HG03175 (cell line): Measurements from ENCODE around the gene TLCD3B.

Source experiments
- ATAC-seq: cut with Tn5 transposase; IDR thresholded peaks from one replicate; pipeline ENCODE4 v1.9.1; 2021; ENCODE audit warnings: mild to moderate bottlenecking, moderate library complexity; ENCODE audit not compliant: unreplicated experiment

TLCD3B gene

GRCh38 chr16:29991571-29991904 is 39.5 kb downstream of the TLCD3B start:
- ATAC-seq = no peak

GRCh38 chr16:29990883-29991570 is 40.0 kb downstream of the TLCD3B start:
- no peak for ATAC-seq

DNA sequence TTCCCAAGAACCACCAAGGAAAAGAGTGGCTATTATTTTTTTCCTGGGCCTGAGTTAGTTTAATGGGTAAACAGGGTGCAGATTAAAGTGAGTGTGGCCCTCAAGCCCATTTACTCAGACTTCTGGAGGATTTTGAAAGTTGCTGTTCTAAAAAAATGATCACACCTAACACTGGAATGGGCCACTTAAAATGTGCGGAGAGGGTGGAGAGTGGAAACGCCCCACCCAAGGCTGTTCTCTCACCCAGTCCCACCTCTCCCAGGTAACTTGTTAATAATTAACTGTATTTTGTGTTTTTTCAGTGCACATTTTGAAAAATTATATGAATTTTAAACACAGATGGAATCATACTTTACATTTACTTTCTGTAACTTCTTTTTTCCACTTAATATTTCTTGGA is 41.0 kb downstream of the TLCD3B start:
- no peak for ATAC-seq

DNA sequence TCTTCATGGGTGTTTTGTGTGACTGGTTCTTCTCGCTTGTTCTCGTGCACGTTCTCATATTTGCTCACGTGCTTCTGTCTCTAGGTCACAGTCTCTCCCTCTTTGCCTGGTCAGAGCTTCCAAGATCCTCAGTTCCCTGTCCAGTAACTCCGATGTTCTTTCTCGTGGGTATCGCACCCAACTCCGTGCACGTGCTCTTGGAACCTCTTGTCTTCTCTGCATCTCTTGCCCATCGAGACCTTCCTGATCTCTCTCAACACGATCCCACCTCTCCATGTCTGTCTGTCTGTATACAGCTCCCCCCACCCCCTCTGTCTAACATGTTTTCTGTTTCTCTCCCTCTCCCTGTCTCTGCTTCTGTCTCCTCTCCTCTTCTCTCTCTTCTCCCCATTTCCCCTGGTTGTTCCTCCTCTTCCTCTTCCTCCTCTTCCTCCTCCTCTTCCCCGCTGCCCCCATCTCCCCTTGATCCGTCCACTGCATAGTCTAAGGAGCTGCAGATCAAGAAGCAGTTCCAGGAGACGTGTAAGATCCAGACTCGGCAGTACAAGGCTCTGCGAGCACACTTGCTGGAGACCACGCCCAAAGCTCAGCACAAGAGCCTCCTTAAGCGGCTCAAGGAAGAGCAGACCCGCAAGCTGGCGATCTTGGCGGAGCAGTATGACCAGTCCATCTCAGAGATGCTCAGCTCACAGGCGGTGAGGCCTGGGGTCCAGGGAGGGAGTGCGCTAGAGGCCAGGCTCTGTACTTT is 41.8 kb downstream of the TLCD3B start:
- no peak for ATAC-seq

- ATAC-seq = no peak
Measured at GRCh38 chr16:29988346-29989075, 42.6 kb downstream of the TLCD3B start.

DNA sequence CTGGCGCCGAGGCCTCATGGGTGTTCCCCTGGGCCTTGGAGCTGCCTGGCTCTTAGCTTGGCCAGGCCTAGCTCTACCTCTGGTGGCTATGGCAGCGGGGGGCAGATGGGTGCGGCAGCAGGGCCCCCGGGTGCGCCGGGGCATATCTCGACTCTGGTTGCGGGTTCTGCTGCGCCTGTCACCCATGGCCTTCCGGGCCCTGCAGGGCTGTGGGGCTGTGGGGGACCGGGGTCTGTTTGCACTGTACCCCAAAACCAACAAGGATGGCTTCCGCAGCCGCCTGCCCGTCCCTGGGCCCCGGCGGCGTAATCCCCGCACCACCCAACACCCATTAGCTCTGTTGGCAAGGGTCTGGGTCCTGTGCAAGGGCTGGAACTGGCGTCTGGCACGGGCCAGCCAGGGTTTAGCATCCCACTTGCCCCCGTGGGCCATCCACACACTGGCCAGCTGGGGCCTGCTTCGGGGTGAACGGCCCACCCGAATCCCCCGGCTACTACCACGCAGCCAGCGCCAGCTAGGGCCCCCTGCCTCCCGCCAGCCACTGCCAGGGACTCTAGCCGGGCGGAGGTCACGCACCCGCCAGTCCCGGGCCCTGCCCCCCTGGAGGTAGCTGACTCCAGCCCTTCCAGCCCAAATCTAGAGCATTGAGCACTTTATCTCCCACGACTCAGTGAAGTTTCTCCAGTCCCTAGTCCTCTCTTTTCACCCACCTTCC is 43.5 kb downstream of the TLCD3B start:
- no peak for ATAC-seq

GRCh38 chr16:29986931-29987330 is 44.1 kb downstream of the TLCD3B start:
- no peak for ATAC-seq

DNA sequence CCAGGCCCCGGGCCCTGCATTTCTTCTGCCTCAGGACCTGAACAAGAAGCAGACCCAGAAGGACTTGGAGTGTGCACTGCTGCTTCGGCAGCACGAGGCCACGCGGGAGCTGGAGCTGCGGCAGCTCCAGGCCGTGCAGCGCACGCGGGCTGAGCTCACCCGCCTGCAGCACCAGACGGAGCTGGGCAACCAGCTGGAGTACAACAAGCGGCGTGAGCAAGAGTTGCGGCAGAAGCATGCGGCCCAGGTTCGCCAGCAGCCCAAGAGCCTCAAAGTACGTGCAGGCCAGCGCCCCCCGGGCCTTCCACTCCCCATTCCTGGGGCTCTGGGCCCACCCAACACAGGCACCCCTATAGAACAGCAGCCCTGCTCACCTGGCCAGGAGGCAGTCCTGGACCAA is 44.8 kb downstream of the TLCD3B start:
- no peak for ATAC-seq

GRCh38 chr16:29985271-29985811 is 45.7 kb downstream of the TLCD3B start:
- ATAC-seq = no peak

DNA sequence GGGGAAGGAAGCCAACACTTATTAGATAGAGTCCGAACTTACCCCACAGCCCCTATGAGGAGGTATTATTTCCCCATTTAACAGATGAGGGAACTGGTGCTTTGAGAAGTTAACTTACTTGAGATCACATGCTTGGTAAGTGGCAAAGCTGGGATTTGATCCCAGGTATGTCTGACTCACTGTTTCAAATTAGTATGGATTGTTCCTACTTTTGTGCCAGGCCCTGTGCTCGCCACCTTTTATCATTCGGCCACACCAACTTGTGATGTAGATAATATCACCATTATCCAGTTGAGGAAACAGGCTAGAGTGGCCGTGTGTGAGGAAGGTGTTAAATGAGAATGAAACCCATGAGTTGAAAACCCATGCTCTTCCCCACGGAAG is 46.3 kb downstream of the TLCD3B start:
- no peak for ATAC-seq

GRCh38 chr16:29984137-29984763 is 46.8 kb downstream of the TLCD3B start:
- no peak for ATAC-seq

DNA sequence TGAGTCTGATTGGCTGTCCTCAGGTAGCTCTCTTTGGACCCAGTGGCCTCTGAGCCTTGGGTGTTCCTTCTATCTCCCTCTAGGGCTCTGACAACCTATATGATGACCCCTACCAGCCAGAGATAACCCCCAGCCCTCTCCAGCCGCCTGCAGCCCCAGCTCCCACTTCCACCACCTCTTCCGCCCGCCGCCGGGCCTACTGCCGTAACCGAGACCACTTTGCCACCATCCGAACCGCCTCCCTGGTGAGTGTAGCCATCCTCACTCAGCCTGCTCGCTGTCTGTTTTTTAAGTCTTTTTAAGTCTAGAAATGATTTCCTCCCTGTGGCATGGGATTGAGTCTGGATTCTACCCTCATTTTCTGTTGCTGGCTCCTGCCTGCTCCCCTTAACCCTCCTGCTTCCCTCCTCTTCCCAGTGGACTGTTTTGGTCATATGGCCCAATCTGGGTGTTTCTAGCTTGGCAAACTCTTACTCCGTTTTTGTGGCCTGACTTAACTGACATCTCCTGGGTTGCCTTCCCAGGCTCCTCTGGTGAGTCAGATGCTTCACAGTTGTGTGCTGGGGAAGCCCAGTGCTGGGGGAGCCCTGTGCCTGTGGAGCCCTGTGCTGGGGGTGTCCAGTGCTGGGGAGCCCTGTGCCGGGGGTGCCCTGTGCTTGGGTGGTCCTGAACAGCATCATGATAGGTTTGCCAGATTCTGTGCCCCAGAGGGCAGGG is 47.5 kb downstream of the TLCD3B start:
- no peak for ATAC-seq

DNA sequence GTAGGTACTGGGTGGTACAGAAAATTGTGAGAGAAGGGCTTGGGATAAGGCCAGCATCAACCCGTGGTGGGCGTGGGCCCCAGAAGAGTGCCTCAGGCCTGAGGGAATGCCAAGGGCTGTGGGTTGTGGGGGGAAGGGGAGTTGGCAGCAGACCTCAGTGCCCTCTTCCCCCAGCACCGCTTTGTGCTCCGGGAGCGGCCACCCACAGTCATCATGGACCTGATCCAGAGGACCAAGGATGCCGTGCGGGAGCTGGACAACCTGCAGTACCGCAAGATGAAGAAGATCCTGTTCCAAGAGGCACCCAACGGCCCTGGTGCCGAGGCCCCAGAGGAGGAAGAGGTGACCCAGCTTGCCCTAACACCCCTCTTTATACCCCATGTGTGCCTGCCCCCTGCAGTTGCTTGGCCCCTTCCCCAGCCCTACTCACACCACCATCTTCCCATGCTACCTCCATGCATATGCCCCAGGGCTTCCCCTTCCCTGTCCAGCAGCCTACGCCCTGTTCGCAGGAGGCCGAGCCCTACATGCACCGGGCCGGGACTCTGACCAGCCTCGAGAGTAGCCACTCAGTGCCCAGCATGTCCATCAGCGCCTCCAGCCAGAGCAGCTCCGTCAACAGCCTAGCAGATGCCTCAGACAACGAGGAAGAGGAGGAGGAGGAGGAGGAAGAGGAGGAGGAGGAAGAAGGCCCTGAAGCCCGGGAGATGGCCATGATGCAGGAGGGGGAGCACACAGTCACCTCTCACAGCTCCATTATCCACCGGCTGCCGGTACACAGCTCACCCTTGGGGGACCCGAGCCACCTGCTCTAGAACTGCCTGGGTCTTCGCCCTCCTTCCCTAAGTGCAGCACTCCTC is 48.3 kb downstream of the TLCD3B start:
- ATAC-seq = no peak

DNA sequence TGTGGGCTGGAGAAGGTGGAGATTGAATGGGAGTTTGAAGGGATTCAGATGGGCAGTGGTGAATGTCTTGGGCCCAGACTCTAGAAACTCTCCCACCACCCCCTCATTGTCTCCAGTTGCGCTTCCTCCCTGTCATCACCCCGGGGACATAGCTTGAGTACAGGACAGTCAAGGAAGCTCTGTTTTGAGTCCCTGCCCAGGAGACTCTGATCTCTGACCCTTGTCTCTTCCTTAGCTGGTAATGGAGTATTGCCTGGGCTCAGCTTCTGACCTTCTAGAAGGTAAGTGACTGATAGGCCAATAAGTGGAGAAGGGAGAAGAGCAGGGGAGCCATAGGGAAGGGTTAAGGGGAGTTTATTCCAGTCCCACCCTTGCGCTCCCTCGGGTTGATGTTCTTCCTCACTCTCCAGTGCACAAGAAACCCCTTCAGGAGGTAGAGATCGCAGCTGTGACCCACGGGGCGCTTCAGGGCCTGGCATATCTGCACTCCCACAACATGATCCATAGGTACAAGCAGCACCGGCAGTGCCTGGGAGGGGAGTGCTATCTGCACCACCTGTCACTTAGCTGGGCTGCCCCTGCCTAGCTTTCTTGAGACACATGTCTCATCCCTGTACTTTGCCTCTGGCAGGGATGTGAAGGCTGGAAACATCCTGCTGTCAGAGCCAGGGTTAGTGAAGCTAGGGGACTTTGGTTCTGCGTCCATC is 52.4 kb downstream of the TLCD3B start:
- no peak for ATAC-seq

- ATAC-seq = no peak
Measured at GRCh38 chr16:29978081-29978480, 53.0 kb downstream of the TLCD3B start.

DNA sequence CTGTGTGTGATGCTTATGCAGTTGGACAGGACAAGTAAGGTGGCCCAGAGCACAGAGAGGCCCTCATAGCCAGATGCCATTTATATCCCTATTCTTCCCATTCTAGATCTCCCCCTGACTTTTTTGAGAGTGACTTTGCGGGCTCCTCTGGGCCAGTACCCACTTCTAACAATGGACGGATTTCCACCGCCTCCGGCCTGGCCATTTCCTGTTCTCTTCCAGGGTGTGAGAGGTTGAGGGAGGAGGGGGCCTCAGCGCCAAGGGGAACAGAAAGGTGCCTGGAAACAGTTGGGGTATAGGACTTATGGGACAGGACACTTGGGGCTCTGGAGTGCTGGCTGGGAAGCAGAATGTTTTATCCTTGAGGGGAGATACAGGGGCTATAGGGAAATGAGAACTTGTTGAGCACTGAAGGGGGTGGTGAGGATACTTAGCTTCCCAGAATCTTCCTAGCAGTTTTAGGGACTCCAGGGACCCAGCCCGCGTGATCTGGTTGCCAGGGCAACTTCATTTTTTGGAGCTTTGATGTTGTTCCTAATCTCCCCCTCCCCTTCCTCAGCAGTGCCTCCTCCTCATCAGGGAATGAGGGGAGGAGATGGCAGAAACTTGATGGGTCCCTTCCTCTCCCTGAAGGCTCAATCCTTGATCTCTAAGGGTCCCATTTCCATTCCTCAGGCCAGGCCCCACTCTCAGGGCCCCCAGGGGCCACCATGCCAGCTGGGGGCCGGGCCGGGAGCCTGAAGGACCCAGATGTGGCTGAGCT is 53.8 kb downstream of the TLCD3B start:
- no peak for ATAC-seq

GRCh38 chr16:29975811-29976511 is 55.1 kb downstream of the TLCD3B start:
- no peak for ATAC-seq
